ENCODE measurements around the gene ZFP92. TPM values are rescaled to one million over a fixed set of nuclear protein-coding genes. Genes with fewer than 3 reads are reported as not detected.

Gene ZFP92
- total and polyA plus RNA-seq, 10 of the 15 experiments (the other 5 are each of a cell fraction or from before 2014, with no cell fraction given) = 0.02 to 1.6 (median 0.09) TPM; not detected in 2

- TF ChIP-seq PBX3 (IDR thresholded peaks at IDR 0.05; ENCODE audit: insufficient replicate concordance, low read depth, low read length) = no peak
- TF ChIP-seq SUPT20H (IDR thresholded peaks at IDR 0.05; ENCODE audit: borderline replicate concordance, control insufficient read depth, low read depth, low read length) = no peak
- TF ChIP-seq FOXM1 (IDR thresholded peaks at IDR 0.05; ENCODE audit: low read depth, low read length) = no peak
- TF ChIP-seq MTA2 (IDR thresholded peaks at IDR 0.05; ENCODE audit: low read depth) = no peak
- no peak for TF ChIP-seq RELA (IDR thresholded peaks at IDR 0.05; ENCODE audit: borderline replicate concordance, partially characterized antibody)
- TF ChIP-seq SMAD5 (IDR thresholded peaks at IDR 0.05; ENCODE audit: low read depth) = no peak
- no peak for TF ChIP-seq ELK1 (IDR thresholded peaks at IDR 0.05; ENCODE audit: low read depth, low read length)
- TF ChIP-seq NBN (IDR thresholded peaks at IDR 0.05) = no peak
- TF ChIP-seq RUNX3 (IDR thresholded peaks at IDR 0.05; ENCODE audit: low read length) = no peak
- TF ChIP-seq RB1 (IDR thresholded peaks at IDR 0.05; ENCODE audit: borderline replicate concordance) = no peak
- no peak for TF ChIP-seq NRF1 (conservative IDR thresholded peaks at IDR 0.05; ENCODE audit: low read depth, low read length)
- TF ChIP-seq E2F8 (IDR thresholded peaks at IDR 0.05; ENCODE audit: low read depth, partially characterized antibody) = no peak
- no peak for TF ChIP-seq MAX (IDR thresholded peaks at IDR 0.05; ENCODE audit: low read depth, low read length)
Measured at GRCh38 chrX:153406011-153406410, 5.3 kb upstream of the ZFP92 start (continued).
